Measurements from ENCODE around the gene MCC. TPM values are rescaled to one million over a fixed set of nuclear protein-coding genes. Genes with fewer than 3 reads are reported as not detected.

Gene MCC
- total RNA-seq, 1 experiment from 2014 or later = 23.5 TPM

DNA sequence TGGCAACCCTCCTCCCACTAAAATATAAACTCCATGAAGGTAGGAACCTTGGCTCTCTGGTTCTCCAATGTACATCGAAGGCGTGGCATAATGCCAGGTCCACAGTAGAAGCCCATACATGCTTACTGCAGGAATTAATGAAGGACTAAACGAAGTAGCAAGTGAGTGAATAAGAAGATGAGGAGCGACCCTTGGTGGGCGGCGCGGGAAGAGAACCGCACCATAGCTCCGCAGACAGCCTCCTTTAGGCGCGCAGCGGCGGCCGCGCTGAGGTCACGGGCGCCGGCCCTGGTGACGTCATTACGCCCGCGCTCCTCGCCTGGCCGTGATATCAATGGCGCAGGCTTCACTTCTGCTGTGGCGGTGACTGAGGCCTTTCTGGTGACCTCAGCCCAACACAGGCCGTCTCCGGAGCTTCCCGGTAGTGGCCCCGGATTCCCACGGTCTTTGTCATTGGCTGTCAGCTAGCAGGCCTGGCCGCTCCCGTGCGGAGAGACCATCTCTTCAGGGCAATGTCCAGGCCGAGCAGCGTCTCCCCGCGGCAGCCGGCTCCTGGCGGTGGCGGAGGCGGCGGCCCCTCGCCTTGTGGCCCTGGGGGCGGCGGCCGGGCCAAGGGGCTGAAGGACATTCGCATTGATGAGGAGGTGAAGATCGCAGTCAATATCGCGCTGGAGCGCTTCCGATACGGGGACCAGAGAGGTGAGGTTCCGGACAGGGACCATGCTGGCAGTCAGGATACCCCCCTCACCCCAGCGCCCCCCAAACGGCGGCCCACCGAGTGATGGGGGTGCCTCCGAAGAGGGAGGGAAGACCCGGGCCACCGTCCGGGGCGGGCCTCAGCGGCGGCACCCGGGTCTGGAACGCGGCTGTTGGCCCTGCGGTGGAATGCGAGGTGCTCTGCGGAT lies 25.4 kb upstream of the MCC start, which contains the start of gene YTHDC2 (continued):
- TF ChIP-seq, protein P1, sequence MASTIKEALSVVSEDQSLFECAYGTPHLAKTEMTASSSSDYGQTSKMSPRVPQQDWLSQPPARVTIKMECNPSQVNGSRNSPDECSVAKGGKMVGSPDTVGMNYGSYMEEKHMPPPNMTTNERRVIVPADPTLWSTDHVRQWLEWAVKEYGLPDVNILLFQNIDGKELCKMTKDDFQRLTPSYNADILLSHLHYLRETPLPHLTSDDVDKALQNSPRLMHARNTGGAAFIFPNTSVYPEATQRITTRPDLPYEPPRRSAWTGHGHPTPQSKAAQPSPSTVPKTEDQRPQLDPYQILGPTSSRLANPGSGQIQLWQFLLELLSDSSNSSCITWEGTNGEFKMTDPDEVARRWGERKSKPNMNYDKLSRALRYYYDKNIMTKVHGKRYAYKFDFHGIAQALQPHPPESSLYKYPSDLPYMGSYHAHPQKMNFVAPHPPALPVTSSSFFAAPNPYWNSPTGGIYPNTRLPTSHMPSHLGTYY (CRISPR knock-in tag; IDR thresholded peaks at IDR 0.05) = no peak
- TF ChIP-seq GRHL2 (CRISPR knock-in tag; IDR thresholded peaks at IDR 0.05; ENCODE audit: insufficient replicate concordance, severe bottlenecking) (no peak), TCF7 (CRISPR knock-in tag; IDR thresholded peaks at IDR 0.05; ENCODE audit: low read depth) (no peak), CREM (CRISPR knock-in tag; IDR thresholded peaks at IDR 0.05) (peak; percentile 95), SP1 (CRISPR knock-in tag; conservative IDR thresholded peaks at IDR 0.05) (peak; percentile 65; the same call in 1 of the 2 replicates), ETV6 (CRISPR knock-in tag; IDR thresholded peaks at IDR 0.05) (0 out of 2 replicates have a peak, but pooled peaks have one; percentile 8), TEAD4 (CRISPR knock-in tag; IDR thresholded peaks at IDR 0.05) (no peak), JAZF1 (CRISPR knock-in tag; IDR thresholded peaks at IDR 0.05) (no peak), SMAD4 (CRISPR knock-in tag; IDR thresholded peaks at IDR 0.05) (no peak; the same call in 1 of the 2 replicates), ZNF317 (CRISPR knock-in tag; IDR thresholded peaks at IDR 0.05; ENCODE audit: borderline replicate concordance, low read depth) (no peak), GABPB1 (CRISPR knock-in tag; IDR thresholded peaks at IDR 0.05) (0 out of 2 replicates have a peak, but pooled peaks have one; percentile 21), CREB1 (CRISPR knock-in tag; IDR thresholded peaks at IDR 0.05) (0 out of 2 replicates have a peak, but pooled peaks have one; percentile 18), ATF1 (CRISPR knock-in tag; IDR thresholded peaks at IDR 0.05) (0 out of 2 replicates have a peak, but pooled peaks have one; percentile 21), ZNF396 (CRISPR knock-in tag; IDR thresholded peaks at IDR 0.05; ENCODE audit: borderline replicate concordance) (no peak), ZNF232 (CRISPR knock-in tag; IDR thresholded peaks at IDR 0.05) (no peak)
- TF ChIP-seq, protein P2, sequence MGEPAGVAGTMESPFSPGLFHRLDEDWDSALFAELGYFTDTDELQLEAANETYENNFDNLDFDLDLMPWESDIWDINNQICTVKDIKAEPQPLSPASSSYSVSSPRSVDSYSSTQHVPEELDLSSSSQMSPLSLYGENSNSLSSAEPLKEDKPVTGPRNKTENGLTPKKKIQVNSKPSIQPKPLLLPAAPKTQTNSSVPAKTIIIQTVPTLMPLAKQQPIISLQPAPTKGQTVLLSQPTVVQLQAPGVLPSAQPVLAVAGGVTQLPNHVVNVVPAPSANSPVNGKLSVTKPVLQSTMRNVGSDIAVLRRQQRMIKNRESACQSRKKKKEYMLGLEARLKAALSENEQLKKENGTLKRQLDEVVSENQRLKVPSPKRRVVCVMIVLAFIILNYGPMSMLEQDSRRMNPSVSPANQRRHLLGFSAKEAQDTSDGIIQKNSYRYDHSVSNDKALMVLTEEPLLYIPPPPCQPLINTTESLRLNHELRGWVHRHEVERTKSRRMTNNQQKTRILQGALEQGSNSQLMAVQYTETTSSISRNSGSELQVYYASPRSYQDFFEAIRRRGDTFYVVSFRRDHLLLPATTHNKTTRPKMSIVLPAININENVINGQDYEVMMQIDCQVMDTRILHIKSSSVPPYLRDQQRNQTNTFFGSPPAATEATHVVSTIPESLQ (CRISPR knock-in tag; IDR thresholded peaks at IDR 0.05) = no peak
- TF ChIP-seq, protein P3, sequence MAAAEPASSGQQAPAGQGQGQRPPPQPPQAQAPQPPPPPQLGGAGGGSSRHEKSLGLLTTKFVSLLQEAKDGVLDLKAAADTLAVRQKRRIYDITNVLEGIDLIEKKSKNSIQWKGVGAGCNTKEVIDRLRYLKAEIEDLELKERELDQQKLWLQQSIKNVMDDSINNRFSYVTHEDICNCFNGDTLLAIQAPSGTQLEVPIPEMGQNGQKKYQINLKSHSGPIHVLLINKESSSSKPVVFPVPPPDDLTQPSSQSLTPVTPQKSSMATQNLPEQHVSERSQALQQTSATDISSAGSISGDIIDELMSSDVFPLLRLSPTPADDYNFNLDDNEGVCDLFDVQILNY (CRISPR knock-in tag; IDR thresholded peaks at IDR 0.05) = peak; percentile 74; the same call in 1 of the 2 replicates
- TF ChIP-seq, protein P4, sequence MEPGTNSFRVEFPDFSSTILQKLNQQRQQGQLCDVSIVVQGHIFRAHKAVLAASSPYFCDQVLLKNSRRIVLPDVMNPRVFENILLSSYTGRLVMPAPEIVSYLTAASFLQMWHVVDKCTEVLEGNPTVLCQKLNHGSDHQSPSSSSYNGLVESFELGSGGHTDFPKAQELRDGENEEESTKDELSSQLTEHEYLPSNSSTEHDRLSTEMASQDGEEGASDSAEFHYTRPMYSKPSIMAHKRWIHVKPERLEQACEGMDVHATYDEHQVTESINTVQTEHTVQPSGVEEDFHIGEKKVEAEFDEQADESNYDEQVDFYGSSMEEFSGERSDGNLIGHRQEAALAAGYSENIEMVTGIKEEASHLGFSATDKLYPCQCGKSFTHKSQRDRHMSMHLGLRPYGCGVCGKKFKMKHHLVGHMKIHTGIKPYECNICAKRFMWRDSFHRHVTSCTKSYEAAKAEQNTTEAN (CRISPR knock-in tag; IDR thresholded peaks at IDR 0.05) = 0 out of 2 replicates have a peak, but pooled peaks have one; percentile 32
- TF ChIP-seq, protein P5, sequence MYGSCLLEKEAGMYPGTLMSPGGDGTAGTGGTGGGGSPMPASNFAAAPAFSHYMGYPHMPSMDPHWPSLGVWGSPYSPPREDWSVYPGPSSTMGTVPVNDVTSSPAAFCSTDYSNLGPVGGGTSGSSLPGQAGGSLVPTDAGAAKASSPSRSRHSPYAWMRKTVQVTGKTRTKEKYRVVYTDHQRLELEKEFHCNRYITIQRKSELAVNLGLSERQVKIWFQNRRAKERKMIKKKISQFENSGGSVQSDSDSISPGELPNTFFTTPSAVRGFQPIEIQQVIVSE (CRISPR knock-in tag; IDR thresholded peaks at IDR 0.05; ENCODE audit: borderline replicate concordance) = no peak
- TF ChIP-seq, protein P6, sequence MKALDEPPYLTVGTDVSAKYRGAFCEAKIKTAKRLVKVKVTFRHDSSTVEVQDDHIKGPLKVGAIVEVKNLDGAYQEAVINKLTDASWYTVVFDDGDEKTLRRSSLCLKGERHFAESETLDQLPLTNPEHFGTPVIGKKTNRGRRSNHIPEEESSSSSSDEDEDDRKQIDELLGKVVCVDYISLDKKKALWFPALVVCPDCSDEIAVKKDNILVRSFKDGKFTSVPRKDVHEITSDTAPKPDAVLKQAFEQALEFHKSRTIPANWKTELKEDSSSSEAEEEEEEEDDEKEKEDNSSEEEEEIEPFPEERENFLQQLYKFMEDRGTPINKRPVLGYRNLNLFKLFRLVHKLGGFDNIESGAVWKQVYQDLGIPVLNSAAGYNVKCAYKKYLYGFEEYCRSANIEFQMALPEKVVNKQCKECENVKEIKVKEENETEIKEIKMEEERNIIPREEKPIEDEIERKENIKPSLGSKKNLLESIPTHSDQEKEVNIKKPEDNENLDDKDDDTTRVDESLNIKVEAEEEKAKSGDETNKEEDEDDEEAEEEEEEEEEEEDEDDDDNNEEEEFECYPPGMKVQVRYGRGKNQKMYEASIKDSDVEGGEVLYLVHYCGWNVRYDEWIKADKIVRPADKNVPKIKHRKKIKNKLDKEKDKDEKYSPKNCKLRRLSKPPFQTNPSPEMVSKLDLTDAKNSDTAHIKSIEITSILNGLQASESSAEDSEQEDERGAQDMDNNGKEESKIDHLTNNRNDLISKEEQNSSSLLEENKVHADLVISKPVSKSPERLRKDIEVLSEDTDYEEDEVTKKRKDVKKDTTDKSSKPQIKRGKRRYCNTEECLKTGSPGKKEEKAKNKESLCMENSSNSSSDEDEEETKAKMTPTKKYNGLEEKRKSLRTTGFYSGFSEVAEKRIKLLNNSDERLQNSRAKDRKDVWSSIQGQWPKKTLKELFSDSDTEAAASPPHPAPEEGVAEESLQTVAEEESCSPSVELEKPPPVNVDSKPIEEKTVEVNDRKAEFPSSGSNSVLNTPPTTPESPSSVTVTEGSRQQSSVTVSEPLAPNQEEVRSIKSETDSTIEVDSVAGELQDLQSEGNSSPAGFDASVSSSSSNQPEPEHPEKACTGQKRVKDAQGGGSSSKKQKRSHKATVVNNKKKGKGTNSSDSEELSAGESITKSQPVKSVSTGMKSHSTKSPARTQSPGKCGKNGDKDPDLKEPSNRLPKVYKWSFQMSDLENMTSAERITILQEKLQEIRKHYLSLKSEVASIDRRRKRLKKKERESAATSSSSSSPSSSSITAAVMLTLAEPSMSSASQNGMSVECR (CRISPR knock-in tag; IDR thresholded peaks at IDR 0.05; ENCODE audit: borderline replicate concordance) = peak; percentile 79
- TF ChIP-seq, protein P7, sequence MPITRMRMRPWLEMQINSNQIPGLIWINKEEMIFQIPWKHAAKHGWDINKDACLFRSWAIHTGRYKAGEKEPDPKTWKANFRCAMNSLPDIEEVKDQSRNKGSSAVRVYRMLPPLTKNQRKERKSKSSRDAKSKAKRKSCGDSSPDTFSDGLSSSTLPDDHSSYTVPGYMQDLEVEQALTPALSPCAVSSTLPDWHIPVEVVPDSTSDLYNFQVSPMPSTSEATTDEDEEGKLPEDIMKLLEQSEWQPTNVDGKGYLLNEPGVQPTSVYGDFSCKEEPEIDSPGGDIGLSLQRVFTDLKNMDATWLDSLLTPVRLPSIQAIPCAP (CRISPR knock-in tag; IDR thresholded peaks at IDR 0.05) = no peak
- TF ChIP-seq, protein P8, sequence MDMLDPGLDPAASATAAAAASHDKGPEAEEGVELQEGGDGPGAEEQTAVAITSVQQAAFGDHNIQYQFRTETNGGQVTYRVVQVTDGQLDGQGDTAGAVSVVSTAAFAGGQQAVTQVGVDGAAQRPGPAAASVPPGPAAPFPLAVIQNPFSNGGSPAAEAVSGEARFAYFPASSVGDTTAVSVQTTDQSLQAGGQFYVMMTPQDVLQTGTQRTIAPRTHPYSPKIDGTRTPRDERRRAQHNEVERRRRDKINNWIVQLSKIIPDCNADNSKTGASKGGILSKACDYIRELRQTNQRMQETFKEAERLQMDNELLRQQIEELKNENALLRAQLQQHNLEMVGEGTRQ (CRISPR knock-in tag; IDR thresholded peaks at IDR 0.05) = peak; percentile 47; the same call in 1 of the 2 replicates
- TF ChIP-seq, protein P9, sequence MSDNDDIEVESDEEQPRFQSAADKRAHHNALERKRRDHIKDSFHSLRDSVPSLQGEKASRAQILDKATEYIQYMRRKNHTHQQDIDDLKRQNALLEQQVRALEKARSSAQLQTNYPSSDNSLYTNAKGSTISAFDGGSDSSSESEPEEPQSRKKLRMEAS (CRISPR knock-in tag; IDR thresholded peaks at IDR 0.05) = peak; percentile 84
- TF ChIP-seq, protein P10, sequence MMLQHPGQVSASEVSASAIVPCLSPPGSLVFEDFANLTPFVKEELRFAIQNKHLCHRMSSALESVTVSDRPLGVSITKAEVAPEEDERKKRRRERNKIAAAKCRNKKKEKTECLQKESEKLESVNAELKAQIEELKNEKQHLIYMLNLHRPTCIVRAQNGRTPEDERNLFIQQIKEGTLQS (CRISPR knock-in tag; conservative IDR thresholded peaks at IDR 0.05) = no peak
